T-helper 2 cell treated with Interferon-gamma antibody and Interleukin-4, amounts not matched to agents 100 ng/mL and 5 ng/mL, for 36 hours (primary cell): ENCODE measurements around the gene RGL1. TPM values are rescaled to one million over a fixed set of nuclear protein-coding genes. Genes with fewer than 3 reads are reported as not detected.
"Not testable (repeated sequence)": the region's sequence is repeated elsewhere in the genome, so short reads cannot be mapped to it uniquely, and the experiment has no call there.

ENCODE experiments used
- intact Hi-C: fragments of 100-400 bp; cut with micrococcal nuclease; formaldehyde crosslinking; loops from one replicate; pipeline ENCODE4 v1.15.1; 2023
- total RNA-seq: library from RNA; stranded (reverse); gene quantifications from 2 replicates; pipeline ENCODE4 v1.2.3, GENCODE V29; 2022

Gene RGL1
- total RNA-seq, 1 donor from 2014 or later, result 2.7 TPM

DNA sequence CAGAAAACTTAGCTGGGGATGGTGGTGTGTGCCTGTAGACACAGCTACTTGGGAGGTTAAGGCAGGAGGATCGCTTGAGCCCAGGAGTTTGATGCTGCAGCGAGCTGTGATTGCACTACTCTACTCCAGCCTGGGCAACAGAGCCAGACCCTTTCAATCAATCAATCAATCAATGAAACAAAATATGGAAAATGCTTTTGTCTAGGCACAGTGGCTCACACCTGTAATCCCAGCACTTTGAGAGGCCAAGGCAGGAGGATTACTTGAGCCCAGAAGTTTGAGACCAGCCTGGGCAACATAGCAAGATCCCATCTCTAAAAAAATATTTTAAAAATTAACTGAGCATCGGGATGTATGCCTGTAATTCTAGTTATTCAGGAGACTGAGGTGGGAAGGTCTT lies 19.0 kb upstream of the RGL1 start:
- intact Hi-C loops, result not testable (repeated sequence)

DNA sequence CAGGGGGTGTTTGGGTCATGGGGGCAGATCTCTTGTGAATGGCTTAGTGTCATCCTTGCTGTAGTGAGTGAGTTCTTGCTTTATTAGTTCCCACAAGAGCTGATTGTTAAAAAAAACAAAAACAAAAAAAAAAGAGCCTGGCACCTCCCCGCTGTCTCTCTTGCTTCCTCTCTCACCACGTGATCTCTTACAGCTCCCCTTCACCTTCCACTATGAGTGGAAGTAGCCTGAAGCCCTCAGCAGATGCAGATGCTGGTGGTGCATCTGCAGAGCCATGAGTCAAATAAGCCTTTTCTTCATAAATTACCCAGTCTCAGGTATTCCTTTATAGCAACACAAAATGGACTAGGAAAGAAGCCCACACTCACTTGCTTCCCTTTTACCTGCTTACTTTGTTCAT lies 17.2 kb upstream of the RGL1 start:
- intact Hi-C loops, result no loop called here

DNA sequence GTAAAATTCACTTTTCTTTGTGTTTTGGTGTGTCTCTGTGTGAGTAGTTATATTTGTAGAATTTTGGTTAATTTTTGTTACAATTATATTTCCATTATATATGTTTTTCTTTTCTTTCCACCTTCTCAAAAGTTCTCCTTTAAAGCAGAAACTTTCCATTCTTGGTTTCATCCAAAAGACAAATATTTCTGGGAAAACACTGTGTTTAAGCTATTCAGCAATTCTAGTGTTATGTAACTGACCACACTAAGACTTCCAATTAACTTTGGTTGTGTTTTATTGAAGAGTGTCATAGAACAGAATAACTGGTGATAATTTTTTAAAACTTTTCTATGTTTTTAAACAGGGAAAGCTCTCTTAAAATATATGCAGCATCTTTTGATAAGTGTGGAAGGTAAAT lies 13.6 kb upstream of the RGL1 start:
- intact Hi-C loops, result no loop called here

DNA sequence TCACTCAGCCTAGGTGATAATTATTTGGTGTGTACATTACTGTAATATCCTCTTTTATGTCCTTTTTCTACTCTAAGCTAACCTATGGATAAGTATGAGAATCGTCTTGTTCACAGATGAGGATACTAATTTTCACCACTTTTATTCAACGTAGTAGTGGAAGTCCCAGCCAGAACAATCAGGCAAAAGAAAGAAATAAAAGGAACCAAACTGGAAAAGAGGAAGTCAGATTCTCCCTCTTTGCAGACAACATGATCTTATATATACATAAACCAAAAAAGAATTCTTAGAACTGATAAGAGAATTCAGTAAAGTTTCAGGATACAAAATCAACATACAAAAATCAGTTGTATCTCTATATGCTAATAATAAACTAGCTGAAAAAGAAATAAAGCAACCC lies 12.6 kb upstream of the RGL1 start:
- intact Hi-C loops, result no loop called here

DNA sequence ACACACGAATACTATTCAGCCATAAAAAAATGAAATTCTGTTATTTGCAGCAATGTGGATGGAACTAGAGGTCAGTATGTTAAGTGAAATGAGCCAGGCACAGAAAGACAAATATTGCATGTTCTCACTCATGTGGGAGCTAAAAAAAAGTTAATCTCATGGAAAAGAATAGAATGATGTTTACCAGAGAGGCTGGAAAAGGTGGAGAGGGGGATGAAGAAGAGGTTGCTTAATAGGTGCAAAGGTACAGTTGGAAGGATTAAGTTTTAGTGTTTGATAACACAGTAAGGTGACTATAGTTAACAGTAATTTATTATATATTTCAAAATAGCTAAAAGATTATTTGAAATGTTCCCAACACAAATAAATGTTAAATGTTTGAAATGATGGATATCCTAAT lies 10.8 kb upstream of the RGL1 start:
- intact Hi-C loops, result no loop called here

DNA sequence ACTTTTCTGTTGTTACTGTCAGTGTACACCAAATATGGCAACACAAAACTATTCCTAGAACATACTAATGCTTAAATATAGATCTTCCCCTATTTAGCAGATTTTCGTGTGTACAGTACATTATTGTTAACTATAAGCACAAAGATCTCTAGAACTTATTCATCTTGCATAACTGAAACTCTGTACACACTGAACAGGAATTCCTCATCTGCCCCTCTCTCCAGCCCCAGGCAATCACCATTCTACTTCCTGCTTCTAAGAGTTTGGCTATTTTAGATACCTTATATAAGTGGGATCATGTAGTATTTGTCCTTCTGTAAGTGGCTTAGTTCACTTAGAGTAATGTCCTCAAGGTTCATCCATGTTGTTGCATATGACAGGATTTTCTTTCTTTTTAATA lies 4.5 kb upstream of the RGL1 start:
- intact Hi-C loops, result loop anchor here (10.0 kb wide), 1 partner anchor 254 kb away; the partner anchor contains the start of gene TSEN15

DNA sequence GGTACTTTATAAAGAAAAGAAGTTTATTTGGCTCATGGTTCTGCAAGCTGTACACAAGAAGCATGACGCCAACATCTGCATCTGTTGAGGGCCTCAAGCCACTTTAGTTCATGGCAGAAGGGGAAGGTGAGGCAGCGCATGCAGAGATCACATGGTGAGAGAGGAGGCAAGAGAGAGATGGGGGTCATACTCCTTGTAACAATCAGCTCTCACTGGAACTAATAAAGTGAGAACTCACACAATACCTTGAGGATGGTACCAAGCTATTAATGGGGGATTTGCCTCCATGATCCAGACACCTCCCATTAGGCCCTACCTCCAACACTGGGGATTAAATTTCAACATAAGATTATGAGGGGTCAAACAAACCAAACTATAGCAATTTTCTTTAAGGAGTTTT lies 3.3 kb upstream of the RGL1 start:
- intact Hi-C loops, result loop anchor here (10.0 kb wide), 1 partner anchor 253 kb away; the partner anchor contains the start of gene TSEN15

DNA sequence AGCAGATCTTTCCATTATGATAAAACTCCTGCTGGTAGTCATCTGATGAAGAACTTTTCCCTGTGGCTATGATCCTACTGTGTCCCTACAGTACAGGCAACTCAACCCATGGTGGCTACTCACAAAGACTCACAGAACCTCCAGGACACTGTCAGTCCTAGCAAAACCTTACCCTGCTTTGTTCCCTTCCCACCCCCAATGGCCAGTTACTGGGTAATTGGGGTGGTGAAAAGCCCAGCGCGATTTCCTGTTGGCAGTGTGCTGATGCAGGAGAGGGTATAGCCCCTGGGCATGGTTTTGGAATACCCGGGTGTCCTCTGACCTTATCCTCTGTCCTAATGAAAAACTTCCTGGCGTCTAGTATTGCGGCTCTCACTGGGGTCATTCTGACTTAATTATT lies 533 bp upstream of the RGL1 start:
- intact Hi-C loops, result loop anchor here (2.0 to 10.0 kb wide), 2 partner anchors 38 to 250 kb away; partner anchors contain the start of gene TSEN15

DNA sequence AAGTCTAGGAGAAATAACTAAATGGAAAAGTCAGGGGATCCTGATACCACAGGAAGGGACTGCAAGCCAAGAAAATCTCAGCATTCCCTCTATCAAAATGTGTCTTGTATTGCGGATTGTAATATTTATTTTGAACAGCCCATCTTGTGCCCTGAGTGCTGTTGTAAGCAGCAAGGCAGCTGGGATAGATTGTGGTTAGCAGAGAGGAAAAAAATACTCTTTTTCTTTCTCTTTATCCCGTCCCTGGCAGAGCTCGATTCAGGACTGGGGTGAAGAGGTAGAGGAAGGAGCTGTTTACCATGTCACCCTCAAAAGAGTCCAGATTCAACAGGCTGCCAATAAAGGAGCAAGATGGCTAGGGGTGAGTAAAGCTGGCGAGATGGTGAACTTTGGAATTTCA lies 1.2 kb downstream of the RGL1 start:
- intact Hi-C loops, result loop anchor here (10.0 kb wide), 1 partner anchor 249 kb away; the partner anchor contains the start of gene TSEN15

DNA sequence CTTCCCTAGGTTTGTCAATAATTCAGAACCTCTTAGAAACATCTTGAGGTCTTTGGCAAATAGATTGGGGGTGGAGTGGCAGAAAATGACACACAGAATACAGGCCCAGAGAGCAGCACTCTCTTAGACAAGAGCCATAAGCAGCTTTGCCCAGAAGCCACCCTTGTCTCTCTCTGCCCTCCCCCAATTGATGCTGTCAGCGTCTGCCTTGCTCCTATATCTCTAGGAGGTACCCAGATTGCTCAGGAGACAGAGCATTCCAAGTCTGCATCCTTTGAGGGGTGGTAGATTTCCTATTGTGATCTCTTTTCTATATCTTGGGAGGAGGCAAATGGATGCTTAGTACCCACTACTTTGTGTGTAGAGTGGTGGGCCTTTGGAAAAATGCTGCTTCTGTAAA lies 1.8 kb downstream of the RGL1 start:
- intact Hi-C loops, result loop anchor here (10.0 kb wide), 1 partner anchor 248 kb away; the partner anchor contains the start of gene TSEN15

DNA sequence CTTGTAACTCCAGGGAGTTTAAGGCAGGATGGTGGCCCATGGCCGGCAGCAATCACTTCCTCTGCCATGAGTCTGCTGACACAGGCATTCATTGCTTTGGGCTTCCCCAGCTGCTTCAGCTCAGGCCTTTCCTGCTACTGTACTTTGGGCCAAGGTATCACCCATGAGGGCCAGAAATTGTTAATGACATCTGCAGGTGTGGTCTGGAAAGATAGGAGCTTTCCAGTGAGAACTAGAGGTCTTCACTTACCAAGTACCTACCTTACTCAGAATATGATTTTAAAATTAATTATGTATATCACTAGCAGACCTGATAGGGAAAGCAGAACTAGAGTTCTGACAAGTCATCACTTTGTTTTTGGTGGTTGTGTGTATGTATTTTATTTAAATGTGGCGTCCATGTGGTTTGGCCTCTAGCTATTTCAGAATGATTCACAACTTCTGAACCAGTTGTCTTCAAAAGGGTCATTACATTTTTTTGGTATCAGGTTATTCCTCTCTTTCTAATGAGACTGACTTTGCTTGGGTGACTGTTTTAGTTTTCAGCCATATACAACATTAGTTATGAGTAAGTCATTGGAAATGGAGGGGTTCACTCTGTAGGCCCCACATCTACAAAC lies 2.7 kb downstream of the RGL1 start:
- intact Hi-C loops, result loop anchor here (10.0 kb wide), 1 partner anchor 247 kb away; the partner anchor contains the start of gene TSEN15

DNA sequence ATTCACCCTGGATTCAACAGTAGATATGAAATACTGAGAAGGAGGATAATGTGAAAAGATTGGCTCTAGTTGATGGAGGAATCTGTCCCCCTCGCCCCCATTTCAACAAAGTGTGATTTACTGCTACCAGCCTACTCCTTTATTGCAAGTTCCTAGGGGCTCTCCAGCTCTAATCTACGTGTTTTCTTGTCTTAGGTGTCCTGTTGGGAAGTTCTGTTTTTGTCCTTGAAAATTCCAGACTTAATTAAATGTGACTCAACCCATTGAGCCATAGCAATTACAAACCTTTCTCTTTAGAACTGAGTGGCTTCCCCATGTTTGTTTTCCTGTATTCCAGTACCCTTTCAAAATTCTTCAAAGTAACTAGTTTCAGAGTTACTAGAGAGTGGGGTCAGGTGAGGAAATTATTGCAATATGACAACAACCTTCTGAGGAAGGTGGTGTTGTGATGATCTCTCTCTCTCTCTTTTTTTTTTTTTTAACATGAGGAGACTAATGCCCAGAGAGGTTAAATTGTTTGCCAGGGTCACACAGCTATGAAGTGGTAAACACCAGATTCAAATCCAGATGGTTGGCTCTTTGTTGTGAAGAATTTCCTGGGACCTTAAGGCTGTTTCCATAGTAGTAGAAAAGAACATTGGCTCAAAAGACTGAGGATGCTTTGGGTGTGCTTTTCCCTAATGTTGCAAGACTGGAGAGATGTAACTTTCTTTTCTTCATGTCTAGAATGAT lies 3.5 kb downstream of the RGL1 start:
- intact Hi-C loops, result loop anchor here (10.0 kb wide), 1 partner anchor 246 kb away; the partner anchor contains the start of gene TSEN15

DNA sequence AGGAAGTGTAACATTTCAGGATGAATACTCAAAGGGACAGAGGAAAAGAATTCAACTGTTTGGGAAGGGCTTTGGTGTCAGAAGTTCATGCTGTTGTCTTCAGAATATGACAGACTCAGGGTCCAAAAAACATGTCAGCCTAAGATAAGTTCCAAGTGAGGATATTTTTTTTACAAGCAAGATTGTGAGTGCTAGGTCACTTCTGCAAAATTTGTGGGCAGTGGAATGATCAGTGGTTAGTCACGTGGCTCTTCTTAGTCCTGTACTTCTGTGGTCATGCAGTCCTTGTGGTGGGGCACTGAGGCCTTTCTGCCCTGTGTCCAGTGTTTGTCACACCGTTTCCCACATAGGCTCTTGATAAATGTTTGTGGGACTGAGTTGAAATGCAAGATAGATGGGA lies 5.2 kb downstream of the RGL1 start:
- intact Hi-C loops, result no loop called here

DNA sequence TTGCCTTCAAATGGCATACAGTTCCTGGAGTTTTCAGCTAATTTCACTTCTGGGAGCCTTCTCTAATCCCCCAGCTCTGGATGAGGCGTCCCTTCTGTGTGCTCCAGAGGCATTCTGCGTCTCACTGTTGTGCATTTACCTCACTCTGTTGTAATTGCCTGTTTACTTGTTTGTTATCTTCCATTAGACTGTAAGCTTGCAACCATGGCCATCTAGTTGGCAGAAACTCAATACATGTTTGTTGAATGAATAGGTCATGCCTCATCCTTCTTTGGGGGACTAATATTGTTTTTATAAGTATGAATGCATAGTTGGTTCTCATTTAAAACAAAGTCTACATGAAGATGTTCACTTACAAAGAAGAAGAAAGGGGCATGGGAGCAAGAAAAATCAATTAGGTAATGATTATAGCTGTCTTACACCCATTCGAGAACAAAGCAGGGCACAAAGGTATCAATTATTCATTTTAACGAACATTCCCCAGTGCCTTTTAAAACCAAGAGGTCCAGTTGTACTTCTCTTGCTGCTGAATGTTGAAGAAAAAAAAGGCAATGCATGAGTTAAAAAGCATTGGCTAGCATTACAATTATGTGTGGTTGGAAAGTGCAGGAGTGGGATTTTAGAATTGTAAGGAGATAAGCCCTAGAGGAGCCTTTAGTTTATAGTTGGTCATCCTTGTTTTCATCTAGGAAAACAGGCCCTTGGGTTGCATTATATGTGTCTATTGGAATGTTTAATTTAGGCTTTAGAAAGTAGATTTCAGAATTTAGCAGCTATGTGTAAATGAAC lies 6.0 kb downstream of the RGL1 start:
- intact Hi-C loops, result no loop called here

DNA sequence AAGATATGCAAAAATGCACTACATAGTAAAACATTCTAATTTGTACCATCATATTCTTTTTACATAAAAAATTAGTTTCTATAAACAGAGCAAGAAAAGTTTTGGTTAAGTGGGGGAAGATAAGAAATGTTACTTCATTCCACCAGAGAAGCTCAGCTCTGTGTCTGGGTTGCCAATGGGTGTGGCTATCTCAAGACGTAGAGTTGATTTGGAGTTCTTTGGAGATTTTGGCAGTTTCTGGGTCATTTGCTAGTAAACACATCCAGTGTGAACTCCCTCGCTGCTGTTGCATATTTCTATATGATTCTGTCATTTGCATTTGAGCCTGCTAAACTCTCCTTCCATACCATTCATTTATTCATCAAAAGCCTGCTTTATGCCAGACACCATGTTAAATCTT lies 7.2 kb downstream of the RGL1 start:
- intact Hi-C loops, result no loop called here

DNA sequence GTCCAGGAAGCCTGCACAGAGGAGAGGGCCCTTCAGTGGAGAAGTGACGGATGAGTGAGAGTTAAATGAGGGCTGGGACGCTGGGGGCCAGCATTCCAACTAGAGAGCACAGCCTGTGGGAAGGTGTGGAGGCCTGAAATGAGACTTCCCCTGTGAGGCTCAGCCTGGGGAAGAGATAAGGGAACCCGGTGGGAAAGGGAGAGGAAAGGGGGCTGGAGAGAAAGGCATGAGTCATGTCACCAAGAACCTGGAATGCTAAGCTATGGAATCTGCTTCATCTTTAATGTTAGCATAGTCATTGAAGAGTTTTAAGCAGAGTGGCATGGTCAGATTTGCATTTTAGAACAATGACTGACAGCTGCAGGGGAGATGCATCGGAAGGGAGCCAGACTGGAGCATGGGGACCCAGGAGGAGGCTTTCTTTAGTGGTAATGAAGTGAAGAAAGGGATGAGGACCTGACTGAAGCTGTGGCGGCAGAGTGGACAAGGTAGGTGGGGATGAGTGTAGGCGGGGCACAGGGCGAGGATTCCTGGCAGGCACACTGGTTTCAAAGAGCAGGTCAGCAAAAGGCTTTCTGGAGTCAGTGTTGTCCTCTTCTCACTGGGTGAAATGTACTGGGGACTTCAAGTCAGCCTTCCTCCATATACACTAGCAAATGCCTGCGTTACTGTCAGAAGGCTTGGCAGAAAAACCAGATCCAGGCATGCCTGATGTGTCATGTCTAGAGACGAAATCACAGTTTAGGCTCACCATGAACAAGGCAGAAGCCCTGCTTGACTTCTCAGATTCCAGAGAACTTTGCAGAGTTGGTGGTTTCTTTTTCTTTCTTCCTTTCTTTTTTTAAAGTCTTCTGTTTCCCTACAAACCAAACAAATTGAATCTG lies 8.0 kb downstream of the RGL1 start:
- intact Hi-C loops, result no loop called here

DNA sequence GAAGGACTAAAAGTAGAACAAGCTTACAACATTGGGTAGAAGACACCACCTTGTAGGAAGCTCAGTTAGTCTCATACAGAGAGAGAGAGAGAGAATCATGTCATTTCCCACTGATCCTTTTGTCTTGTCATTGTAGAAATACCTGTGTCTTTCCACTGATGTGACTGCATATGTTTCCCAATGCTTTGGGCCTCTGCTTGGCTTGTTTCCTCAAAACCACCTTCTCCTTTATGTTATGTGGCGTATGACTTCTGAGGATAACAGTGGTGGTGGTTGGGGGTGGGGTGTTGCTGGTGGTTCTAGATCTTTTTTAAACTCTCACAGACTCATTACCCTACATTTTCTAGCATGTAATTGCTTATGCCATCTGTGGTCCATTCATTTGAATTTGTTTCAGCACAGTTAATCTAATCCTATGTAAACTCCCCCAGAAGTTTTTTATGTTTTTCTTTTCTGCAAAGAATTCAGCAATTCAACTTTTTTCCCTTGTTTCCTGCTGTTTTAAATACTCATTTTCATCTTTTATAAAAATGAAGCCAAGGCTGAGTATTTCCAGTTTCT lies 9.3 kb downstream of the RGL1 start:
- intact Hi-C loops, result no loop called here

DNA sequence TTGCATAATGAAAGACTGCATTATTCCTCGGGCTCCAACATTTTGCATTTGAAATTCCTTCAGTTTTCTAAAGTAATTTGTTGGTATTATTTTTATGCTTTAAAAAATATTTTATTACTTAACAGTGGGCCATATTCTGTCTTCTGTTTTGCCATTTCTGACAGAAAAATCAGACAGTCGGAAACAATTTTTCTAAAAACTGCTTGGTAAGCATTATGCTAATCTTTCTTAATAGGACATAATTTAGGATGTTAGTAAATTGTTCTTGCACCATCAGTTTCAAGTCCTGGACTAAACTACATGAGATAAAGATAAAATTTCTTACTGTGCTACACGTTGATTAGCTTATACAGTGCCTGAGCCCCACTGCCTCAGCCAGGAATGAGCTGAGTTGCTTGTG lies 11.2 kb downstream of the RGL1 start:
- intact Hi-C loops, result no loop called here

DNA sequence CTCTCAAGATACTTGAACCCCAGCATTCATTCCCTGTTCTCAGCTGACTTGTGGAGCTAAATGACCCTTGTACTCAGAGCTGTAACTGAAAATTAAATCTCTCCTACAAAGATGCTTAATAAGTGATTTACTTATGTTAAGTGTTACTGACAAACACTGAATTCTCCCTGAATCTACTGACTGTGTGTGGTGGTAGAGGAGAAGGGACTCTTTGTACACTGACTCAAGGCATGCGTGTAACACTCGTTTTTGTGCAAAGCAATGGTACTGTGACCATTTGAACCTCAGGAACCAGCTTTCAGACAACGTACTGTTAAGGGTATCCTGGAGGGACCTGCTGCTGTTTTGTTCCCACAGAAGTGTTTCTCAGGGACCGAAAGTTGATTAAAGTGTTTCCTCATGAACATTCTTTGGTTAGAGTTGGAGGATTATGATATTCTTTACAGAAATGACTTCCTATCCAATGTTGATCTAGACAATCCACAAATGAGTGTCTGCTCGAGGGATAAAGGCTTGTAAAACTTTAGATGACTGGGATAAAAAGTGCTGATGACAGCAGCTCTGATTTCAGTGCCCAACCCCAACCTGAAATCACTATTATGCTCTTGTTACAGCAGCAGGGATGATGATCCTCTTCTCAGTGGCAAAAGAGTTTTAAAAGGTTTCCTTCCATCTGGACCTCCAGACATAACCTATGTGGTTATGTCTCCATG lies 12.8 kb downstream of the RGL1 start:
- intact Hi-C loops, result no loop called here

DNA sequence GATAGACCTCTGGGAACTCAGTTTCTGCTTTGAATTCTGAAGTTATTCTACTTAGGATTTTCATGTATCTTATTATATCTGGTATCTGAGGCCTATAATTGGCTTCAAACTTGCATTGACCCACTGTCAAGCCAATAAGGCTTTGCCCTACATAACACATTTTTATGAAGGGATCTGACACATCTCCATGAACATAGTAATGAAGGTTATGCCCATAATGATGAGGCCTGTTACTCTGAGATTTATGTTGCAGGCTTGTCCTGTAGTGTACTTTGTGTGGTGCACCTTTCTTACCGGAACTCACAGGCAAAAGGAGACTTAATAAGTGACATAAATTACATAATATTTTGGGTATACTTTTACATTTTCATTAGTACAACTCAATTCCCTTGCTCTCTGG lies 14.1 kb downstream of the RGL1 start:
- intact Hi-C loops, result no loop called here
